OCI-LY1 (cell line): ENCODE results near the gene SYT7.

Experiments
- CTCF ChIP-seq: fragments of 200-600 bp; sonication (generic), shearing (Covaris generic); IDR thresholded peaks from 2 replicates; pipeline ENCODE4 v1.5.1; 2017; ENCODE audit warnings: mild to moderate bottlenecking, antibody characterized with exemption, low read length, moderate library complexity, mixed read lengths
- EZH2 ChIP-seq: fragments of 200-600 bp; sonication (generic), shearing (Covaris generic); IDR thresholded peaks from 2 replicates; pipeline ENCODE4 v1.8.0; 2017; ENCODE audit warnings: borderline replicate concordance, mixed run types, mild to moderate bottlenecking, antibody characterized with exemption, low read length, moderate library complexity, mixed read lengths

- TF ChIP-seq CTCF: no peak
- no peak for TF ChIP-seq EZH2
Measured at GRCh38 chr11:61511383-61511782, 69.5 kb downstream of the SYT7 start.
